ENCODE data around the gene ERLEC1.

- TF ChIP-seq CTCF (IDR thresholded peaks at IDR 0.05) (no peak), POLR2A (IDR thresholded peaks at IDR 0.05) (no peak), POLR2AphosphoS5 (IDR thresholded peaks at IDR 0.05) (no peak)
These were observed 18.7 kb upstream of the ERLEC1 start for GRCh38 chr2:53768242-53768542.

Measured in prostate gland (tissue), 2 donors.